ENCODE measurements around the gene XPO6. TPM values are rescaled to one million over a fixed set of nuclear protein-coding genes. Genes with fewer than 3 reads are reported as not detected.
"Not testable (repeated sequence)": the region's sequence is repeated elsewhere in the genome, so short reads cannot be mapped to it uniquely, and the experiment has no call there.

Gene XPO6
- total and polyA plus RNA-seq, 2 donors: 67.9 to 161 TPM

DNA sequence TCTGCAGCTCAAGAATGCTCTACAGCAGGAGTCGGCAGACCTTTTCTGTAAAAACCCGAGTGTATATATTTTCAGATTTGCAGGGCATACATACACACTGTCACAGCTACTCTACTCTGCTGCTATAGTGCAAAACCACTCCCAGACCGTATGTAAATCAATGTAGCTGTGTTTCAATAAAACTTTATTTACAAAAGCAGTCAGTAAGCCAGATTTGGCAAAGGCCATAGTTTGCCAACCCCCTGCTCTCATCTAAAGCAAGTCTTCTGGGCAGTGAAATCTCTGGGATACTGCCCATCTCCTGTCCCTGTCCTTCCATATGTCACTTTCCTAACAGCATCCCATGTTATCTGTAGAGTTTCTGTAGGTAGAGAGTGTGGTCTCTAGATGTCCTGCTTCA lies 91.0 kb downstream of the XPO6 start:
- no peak overlapping the region for H3K4me3 ChIP-seq (ENCODE audit: low read length in 2 of 2)
- no peaks in the 10 kb centered on the region for H3K9me3 ChIP-seq (ENCODE audit: control insufficient read depth in 2 of 2, insufficient read depth in 1 of 2, low read length in 1 of 2)
- no peaks in the 10 kb centered on the region for H3K27me3 ChIP-seq (ENCODE audit: control insufficient read depth in 2 of 2, insufficient read depth in 1 of 2, low read length in 1 of 2)
- H3K27ac ChIP-seq (ENCODE audit: low read depth in 1 of 2, low read length in 1 of 2): no peak overlapping the region
- DNase-seq (ENCODE audit: low read depth in 6 of 9, low spot score in 9 of 9): no peak
- H3K4me1 ChIP-seq (ENCODE audit: control insufficient read depth in 2 of 2, insufficient read depth in 2 of 2, low read length in 2 of 2): no peaks in the 10 kb centered on the region
- peaks cover 60 to 68% of the 10 kb centered on the region in 2 donors for H3K36me3 ChIP-seq (ENCODE audit: control insufficient read depth in 2 of 2, insufficient read depth in 2 of 2, low read length in 1 of 2)
- WGBS: 98% methylated on average over 3 of the region's 3 CpGs

DNA sequence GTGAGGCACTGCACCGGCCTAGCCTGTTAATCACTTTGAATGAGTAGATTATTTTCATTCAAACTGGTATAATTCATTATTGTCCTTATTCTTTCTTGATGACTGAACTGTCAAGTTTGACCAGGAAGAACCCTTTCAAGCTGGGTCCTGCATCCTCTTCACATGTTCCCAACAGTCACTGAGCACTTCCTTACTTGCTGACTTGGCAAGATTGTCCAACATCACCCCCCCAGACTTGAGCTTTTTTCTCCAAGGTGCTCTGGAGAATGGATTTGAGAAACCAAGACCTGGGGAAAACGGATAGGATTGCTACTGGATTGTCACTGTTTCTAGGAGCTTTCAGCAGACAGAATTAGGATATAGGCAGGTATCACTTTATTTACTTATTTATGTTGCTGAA lies 93.1 kb downstream of the XPO6 start:
- H3K27me3 ChIP-seq (ENCODE audit: control insufficient read depth in 2 of 2, insufficient read depth in 1 of 2, low read length in 1 of 2): no peaks in the 10 kb centered on the region
- no peaks in the 10 kb centered on the region for H3K9me3 ChIP-seq (ENCODE audit: control insufficient read depth in 2 of 2, insufficient read depth in 1 of 2, low read length in 1 of 2)
- peaks cover 45 to 67% of the 10 kb centered on the region in 2 donors for H3K36me3 ChIP-seq (ENCODE audit: control insufficient read depth in 2 of 2, insufficient read depth in 2 of 2, low read length in 1 of 2)
- 48% methylated on average over 2 of the region's 2 CpGs for WGBS
- no peaks in the 10 kb centered on the region for H3K4me1 ChIP-seq (ENCODE audit: control insufficient read depth in 2 of 2, insufficient read depth in 2 of 2, low read length in 2 of 2)
- H3K27ac ChIP-seq (ENCODE audit: low read depth in 1 of 2, low read length in 1 of 2): no peak overlapping the region
- DNase-seq (ENCODE audit: low read depth in 6 of 9, low spot score in 9 of 9): no peak
- no peak overlapping the region for H3K4me3 ChIP-seq (ENCODE audit: low read length in 2 of 2)

- DNase-seq (ENCODE audit: low read depth in 6 of 9, low spot score in 9 of 9): no peak
- Histone ChIP-seq H3K36me3 (ENCODE audit: control insufficient read depth in 2 of 2, insufficient read depth in 2 of 2, low read length in 1 of 2) (peaks cover 50 to 64% of the 10 kb centered on the region in 2 donors), H3K9me3 (ENCODE audit: control insufficient read depth in 2 of 2, insufficient read depth in 1 of 2, low read length in 1 of 2) (no peaks in the 10 kb centered on the region), H3K4me3 (ENCODE audit: low read length in 2 of 2) (no peak overlapping the region), H3K4me1 (ENCODE audit: control insufficient read depth in 2 of 2, insufficient read depth in 2 of 2, low read length in 2 of 2) (no peaks in the 10 kb centered on the region), H3K27me3 (ENCODE audit: control insufficient read depth in 2 of 2, insufficient read depth in 1 of 2, low read length in 1 of 2) (no peaks in the 10 kb centered on the region), H3K27ac (ENCODE audit: low read depth in 1 of 2, low read length in 1 of 2) (no peak overlapping the region)
- over 99% methylated on average over 6 of the region's 6 CpGs for WGBS
Measured at GRCh38 chr16:28117168-28117565, 94.6 kb downstream of the XPO6 start.

DNA sequence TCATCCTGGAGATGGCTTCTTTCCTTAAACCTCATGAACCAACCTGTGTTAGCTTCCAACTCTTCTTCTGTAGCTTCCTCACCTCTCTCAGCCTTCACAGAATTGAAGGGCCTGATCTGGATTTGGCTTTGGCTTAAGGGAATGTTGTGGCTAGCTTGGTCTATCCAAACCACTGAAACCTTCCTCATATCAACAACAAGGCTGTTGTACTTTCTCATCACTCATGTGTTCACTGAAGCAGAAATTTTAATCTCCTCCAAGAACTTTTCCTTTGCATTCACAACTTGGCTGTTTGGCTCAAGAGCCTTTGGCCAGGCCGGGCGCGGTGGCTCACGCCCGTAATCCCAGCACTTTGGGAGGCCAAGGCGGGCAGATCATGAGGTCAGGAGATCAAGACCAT lies 95.9 kb downstream of the XPO6 start:
- not testable (repeated sequence) for DNase-seq (ENCODE audit: low read depth in 6 of 9, low spot score in 9 of 9); H3K27ac ChIP-seq (ENCODE audit: low read depth in 1 of 2, low read length in 1 of 2); H3K27me3 ChIP-seq (ENCODE audit: control insufficient read depth in 2 of 2, insufficient read depth in 1 of 2, low read length in 1 of 2); H3K4me3 ChIP-seq (ENCODE audit: low read length in 2 of 2); H3K4me1 ChIP-seq (ENCODE audit: control insufficient read depth in 2 of 2, insufficient read depth in 2 of 2, low read length in 2 of 2); H3K9me3 ChIP-seq (ENCODE audit: control insufficient read depth in 2 of 2, insufficient read depth in 1 of 2, low read length in 1 of 2)
- WGBS: 99% methylated on average over 6 of the region's 6 CpGs
- H3K36me3 ChIP-seq (ENCODE audit: control insufficient read depth in 2 of 2, insufficient read depth in 2 of 2, low read length in 1 of 2): peaks cover 52 to 65% of the 10 kb centered on the region in 2 donors

DNA sequence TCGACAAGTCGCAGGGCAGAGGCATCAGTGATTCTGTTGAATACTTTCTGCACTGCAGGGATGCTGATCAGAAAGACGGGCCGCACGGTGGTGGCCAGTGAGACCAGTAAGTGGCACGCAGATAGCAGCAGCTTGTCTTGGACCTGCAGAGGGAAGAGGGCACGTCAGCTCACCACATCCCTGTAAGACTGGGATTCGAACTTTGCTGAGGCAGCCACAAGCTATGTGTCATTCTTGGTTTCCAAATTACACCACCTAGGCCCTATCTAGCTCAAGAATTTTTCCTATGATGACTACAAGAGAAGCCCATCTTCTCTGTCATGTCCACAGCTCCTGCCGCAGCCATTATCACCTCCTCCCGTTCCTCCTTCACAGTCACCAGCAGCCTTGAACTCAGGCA lies 98.9 kb downstream of the XPO6 start:
- Histone ChIP-seq H3K36me3 (ENCODE audit: control insufficient read depth in 2 of 2, insufficient read depth in 2 of 2, low read length in 1 of 2) (peaks cover 63 to 72% of the 10 kb centered on the region in 2 donors), H3K4me3 (ENCODE audit: low read length in 2 of 2) (no peak overlapping the region), H3K27me3 (ENCODE audit: control insufficient read depth in 2 of 2, insufficient read depth in 1 of 2, low read length in 1 of 2) (no peaks in the 10 kb centered on the region), H3K4me1 (ENCODE audit: control insufficient read depth in 2 of 2, insufficient read depth in 2 of 2, low read length in 2 of 2) (no peaks in the 10 kb centered on the region), H3K9me3 (ENCODE audit: control insufficient read depth in 2 of 2, insufficient read depth in 1 of 2, low read length in 1 of 2) (no peaks in the 10 kb centered on the region), H3K27ac (ENCODE audit: low read depth in 1 of 2, low read length in 1 of 2) (no peak overlapping the region)
- DNase-seq (ENCODE audit: low read depth in 6 of 9, low spot score in 9 of 9): no peak
- 97% methylated on average over 10 of the region's 10 CpGs for WGBS

DNA sequence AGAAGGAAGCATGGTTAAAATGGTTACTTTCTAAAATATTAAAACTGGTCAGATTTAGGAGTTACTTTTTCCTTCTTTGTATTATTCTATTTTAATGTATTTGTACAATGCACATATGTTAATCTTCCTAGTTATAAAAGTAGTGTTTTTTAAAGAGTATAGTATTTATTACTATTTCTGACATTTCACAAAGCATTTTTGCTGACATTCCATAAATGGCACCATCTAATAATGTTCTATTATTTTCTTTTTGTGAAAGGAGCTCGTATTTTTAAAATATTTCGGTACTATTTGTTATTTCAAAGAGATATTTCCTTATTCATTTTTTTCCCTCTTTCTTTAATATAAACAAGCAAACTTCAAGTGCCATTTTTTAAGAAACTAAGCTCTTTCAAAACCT lies 100.8 kb downstream of the XPO6 start:
- peaks cover 70 to 78% of the 10 kb centered on the region in 2 donors for H3K36me3 ChIP-seq (ENCODE audit: control insufficient read depth in 2 of 2, insufficient read depth in 2 of 2, low read length in 1 of 2)
- WGBS: 98% methylated on average over 2 of the region's 2 CpGs

DNA sequence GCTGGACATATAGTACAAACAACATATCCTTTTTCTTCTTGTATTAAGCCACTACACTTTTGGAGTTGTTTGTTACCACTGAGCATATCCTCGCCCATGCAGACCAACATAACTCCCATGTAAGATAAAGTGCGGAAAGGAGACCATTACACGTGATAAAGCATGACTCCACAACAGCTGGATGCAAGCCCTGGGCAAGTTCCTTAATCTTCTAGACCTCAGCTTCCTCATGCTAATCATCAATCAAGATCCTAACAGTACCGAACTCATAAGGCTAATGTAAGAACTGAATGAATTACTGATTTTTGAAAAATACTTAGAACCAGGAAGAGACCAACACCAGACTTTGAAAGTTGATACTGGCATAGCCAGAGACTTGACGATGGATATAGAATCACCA lies 101.3 kb downstream of the XPO6 start:
- no peak overlapping the region for H3K4me3 ChIP-seq (ENCODE audit: low read length in 2 of 2)
- no peak for DNase-seq (ENCODE audit: low read depth in 6 of 9, low spot score in 9 of 9)
- H3K27me3 ChIP-seq (ENCODE audit: control insufficient read depth in 2 of 2, insufficient read depth in 1 of 2, low read length in 1 of 2): no peaks in the 10 kb centered on the region
- H3K36me3 ChIP-seq (ENCODE audit: control insufficient read depth in 2 of 2, insufficient read depth in 2 of 2, low read length in 1 of 2): peaks cover 70 to 78% of the 10 kb centered on the region in 2 donors
- no peaks in the 10 kb centered on the region for H3K4me1 ChIP-seq (ENCODE audit: control insufficient read depth in 2 of 2, insufficient read depth in 2 of 2, low read length in 2 of 2)
- 89% methylated on average over 5 of the region's 5 CpGs for WGBS
- H3K9me3 ChIP-seq (ENCODE audit: control insufficient read depth in 2 of 2, insufficient read depth in 1 of 2, low read length in 1 of 2): no peaks in the 10 kb centered on the region
- no peak overlapping the region for H3K27ac ChIP-seq (ENCODE audit: low read depth in 1 of 2, low read length in 1 of 2)

More for the DNA sequence above, 100.8 kb downstream of the XPO6 start:
- H3K4me3 ChIP-seq (ENCODE audit: low read length in 2 of 2): no peak overlapping the region
- no peak overlapping the region for H3K27ac ChIP-seq (ENCODE audit: low read depth in 1 of 2, low read length in 1 of 2)
- no peaks in the 10 kb centered on the region for H3K4me1 ChIP-seq (ENCODE audit: control insufficient read depth in 2 of 2, insufficient read depth in 2 of 2, low read length in 2 of 2)
- H3K9me3 ChIP-seq (ENCODE audit: control insufficient read depth in 2 of 2, insufficient read depth in 1 of 2, low read length in 1 of 2): no peaks in the 10 kb centered on the region
- H3K27me3 ChIP-seq (ENCODE audit: control insufficient read depth in 2 of 2, insufficient read depth in 1 of 2, low read length in 1 of 2): no peaks in the 10 kb centered on the region
- DNase-seq (ENCODE audit: low read depth in 6 of 9, low spot score in 9 of 9): no peak

DNA sequence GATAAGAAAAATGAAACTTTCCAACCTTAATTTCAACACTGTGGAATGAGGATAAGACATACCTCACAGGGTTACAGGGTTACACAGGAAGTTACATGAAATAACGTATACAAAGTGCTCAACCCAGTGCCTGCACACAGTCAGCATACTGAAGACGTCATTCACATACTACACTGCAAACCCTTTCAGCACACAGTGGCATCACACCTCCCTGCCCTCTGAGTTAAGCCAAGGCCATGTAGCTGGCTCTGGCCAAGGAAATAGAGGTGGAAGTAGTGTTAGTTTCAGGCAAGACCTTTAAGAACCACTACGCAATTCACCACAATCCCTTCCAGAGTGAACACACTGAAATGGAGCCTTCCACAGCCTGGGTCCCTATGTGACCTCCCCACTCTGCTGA lies 101.7 kb downstream of the XPO6 start:
- Histone ChIP-seq H3K27me3 (ENCODE audit: control insufficient read depth in 2 of 2, insufficient read depth in 1 of 2, low read length in 1 of 2) (no peaks in the 10 kb centered on the region), H3K4me1 (ENCODE audit: control insufficient read depth in 2 of 2, insufficient read depth in 2 of 2, low read length in 2 of 2) (no peaks in the 10 kb centered on the region), H3K36me3 (ENCODE audit: control insufficient read depth in 2 of 2, insufficient read depth in 2 of 2, low read length in 1 of 2) (peaks cover 73 to 79% of the 10 kb centered on the region in 2 donors), H3K9me3 (ENCODE audit: control insufficient read depth in 2 of 2, insufficient read depth in 1 of 2, low read length in 1 of 2) (no peaks in the 10 kb centered on the region), H3K27ac (ENCODE audit: low read depth in 1 of 2, low read length in 1 of 2) (no peak overlapping the region), H3K4me3 (ENCODE audit: low read length in 2 of 2) (no peak overlapping the region)
- WGBS: 90% methylated on average over 3 of the region's 3 CpGs
- no peak for DNase-seq (ENCODE audit: low read depth in 6 of 9, low spot score in 9 of 9)

- Histone ChIP-seq H3K27ac (ENCODE audit: low read depth in 1 of 2, low read length in 1 of 2) (no peak overlapping the region), H3K4me3 (ENCODE audit: low read length in 2 of 2) (no peak overlapping the region), H3K27me3 (ENCODE audit: control insufficient read depth in 2 of 2, insufficient read depth in 1 of 2, low read length in 1 of 2) (no peaks in the 10 kb centered on the region), H3K4me1 (ENCODE audit: control insufficient read depth in 2 of 2, insufficient read depth in 2 of 2, low read length in 2 of 2) (no peaks in the 10 kb centered on the region), H3K9me3 (ENCODE audit: control insufficient read depth in 2 of 2, insufficient read depth in 1 of 2, low read length in 1 of 2) (no peaks in the 10 kb centered on the region), H3K36me3 (ENCODE audit: control insufficient read depth in 2 of 2, insufficient read depth in 2 of 2, low read length in 1 of 2) (peaks cover 80 to 86% of the 10 kb centered on the region in 2 donors)
- DNase-seq (ENCODE audit: low read depth in 6 of 9, low spot score in 9 of 9): no peak
- 91% methylated on average over 12 of the region's 12 CpGs for WGBS
Measured at GRCh38 chr16:28108590-28109247, 103.0 kb downstream of the XPO6 start.

All from thymus (tissue), 11 donors.